Nephron (organoid): ENCODE data around the gene RAB10.

Source experiments
- H3K27ac Mint-ChIP-seq, 3 experiments: 2 replicates each; pipeline ENCODE4 v1.8.0; 2020; ENCODE audit warnings: mixed read lengths in 3 of 3, mild to moderate bottlenecking in 2 of 3, moderate library complexity in 1 of 3
- H3K27me3 Mint-ChIP-seq: 2 replicates; pipeline ENCODE4 v1.8.0; 2021; ENCODE audit warnings: low read depth, mild to moderate bottlenecking, moderate library complexity, mixed read lengths
- H3K36me3 Mint-ChIP-seq: 2 replicates; pipeline ENCODE4 v1.8.0; 2020; ENCODE audit warnings: low read depth, mixed read lengths
- H3K4me1 Mint-ChIP-seq: 2 replicates; pipeline ENCODE4 v1.8.0; 2020; ENCODE audit warnings: mixed read lengths
- H3K4me3 Mint-ChIP-seq, 3 experiments: 2 replicates each; pipeline ENCODE4 v1.8.0; 2020; ENCODE audit warnings: mild to moderate bottlenecking in 3 of 3, mixed read lengths in 3 of 3, moderate library complexity in 2 of 3
- H3K9me3 Mint-ChIP-seq: 2 replicates; pipeline ENCODE4 v1.8.0; 2020; ENCODE audit warnings: mixed read lengths
- TF ChIP-seq, protein P1 (sequence below), 3 experiments: fragments of 200-600 bp; sonication (generic); IDR thresholded peaks; one replicate each; pipeline ENCODE4 v1.5.0; 2021; ENCODE audit warnings: antibody characterized with exemption in 3 of 3; ENCODE audit not compliant: unreplicated experiment in 3 of 3

Gene RAB10

GRCh38 chr2:26169226-26169625, 135.3 kb downstream of the RAB10 start:
- TF ChIP-seq, protein P1, sequence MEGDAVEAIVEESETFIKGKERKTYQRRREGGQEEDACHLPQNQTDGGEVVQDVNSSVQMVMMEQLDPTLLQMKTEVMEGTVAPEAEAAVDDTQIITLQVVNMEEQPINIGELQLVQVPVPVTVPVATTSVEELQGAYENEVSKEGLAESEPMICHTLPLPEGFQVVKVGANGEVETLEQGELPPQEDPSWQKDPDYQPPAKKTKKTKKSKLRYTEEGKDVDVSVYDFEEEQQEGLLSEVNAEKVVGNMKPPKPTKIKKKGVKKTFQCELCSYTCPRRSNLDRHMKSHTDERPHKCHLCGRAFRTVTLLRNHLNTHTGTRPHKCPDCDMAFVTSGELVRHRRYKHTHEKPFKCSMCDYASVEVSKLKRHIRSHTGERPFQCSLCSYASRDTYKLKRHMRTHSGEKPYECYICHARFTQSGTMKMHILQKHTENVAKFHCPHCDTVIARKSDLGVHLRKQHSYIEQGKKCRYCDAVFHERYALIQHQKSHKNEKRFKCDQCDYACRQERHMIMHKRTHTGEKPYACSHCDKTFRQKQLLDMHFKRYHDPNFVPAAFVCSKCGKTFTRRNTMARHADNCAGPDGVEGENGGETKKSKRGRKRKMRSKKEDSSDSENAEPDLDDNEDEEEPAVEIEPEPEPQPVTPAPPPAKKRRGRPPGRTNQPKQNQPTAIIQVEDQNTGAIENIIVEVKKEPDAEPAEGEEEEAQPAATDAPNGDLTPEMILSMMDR (IDR thresholded peaks at IDR 0.05; ENCODE audit: unreplicated experiment in 3 of 3): no peak
- Mint-ChIP-seq H3K4me3 (no peak overlapping the region), H3K27me3 (peaks cover 20% of the 10 kb centered on the region), H3K27ac (peak overlapping the region in 1 of 3 experiments; percentile 9), H3K9me3 (no peaks in the 10 kb centered on the region), H3K4me1 (peaks cover 2% of the 10 kb centered on the region), H3K36me3 (no peaks in the 10 kb centered on the region)

DNA sequence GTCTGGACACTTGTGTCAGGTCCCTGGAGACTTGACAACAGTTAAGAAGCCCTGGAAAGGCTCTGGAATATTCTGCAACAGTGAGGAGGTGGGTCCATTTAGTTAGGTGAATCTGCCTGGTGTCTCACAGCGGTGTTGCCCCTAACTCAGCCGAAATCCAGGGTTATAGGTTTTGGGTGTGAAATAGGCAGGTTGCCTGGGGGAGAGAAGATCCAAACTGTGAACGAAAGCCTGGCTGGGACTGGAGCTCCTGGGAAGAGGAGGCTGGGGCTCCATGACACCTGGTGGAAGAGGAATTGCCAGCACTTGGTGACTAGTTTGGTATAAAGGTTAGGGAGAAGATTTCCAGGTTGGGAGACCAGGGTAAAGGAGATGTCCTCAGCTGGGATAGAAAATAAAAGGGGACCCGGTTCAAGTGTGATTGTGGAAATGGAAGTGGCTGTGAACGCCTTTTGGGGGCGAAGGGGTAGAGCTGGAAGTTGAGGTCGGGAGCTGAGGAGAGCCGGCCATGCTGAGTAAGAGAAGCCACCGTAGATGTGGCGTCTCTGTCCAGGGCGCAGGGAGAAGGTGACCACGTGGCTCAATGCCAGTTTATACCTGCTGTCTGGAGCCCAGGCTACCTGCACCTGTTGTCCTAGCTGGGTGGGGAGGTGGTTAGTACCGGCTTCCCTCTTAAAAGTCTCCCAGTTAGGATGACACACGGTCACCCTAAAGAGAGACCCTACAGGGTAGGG, 136.0 kb downstream of the RAB10 start:
- peak overlapping the region in 1 of 3 experiments; percentile 9 for H3K27ac Mint-ChIP-seq
- H3K4me1 Mint-ChIP-seq: peaks cover 8% of the 10 kb centered on the region
- peaks cover 26% of the 10 kb centered on the region for H3K27me3 Mint-ChIP-seq
- TF ChIP-seq, protein P1 (IDR thresholded peaks at IDR 0.05; ENCODE audit: unreplicated experiment in 3 of 3): no peak
- no peaks in the 10 kb centered on the region for H3K36me3 Mint-ChIP-seq
- no peaks in the 10 kb centered on the region for H3K9me3 Mint-ChIP-seq
- H3K4me3 Mint-ChIP-seq: peak overlapping the region; percentile 4 to 38 (median 23)

DNA sequence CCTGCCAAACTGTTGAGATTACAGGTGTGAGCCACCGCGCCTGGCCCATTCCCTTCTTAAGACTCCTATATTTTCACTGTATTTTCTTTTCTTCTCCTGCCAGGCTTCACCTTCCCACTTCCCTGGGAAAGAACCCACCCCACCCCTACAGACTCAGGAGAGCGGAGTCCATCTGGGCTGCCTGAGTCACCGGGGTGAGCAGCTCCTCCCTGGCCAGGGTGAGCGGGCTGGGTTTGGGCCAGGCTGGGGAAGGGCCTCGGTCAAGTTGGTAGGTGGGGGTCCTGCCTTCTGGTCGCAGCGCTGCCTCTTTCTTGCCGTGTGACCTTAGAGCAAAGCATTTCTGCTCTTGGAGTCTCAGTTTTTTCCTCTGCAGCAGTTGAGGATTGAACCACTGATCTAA, 136.9 kb downstream of the RAB10 start:
- peak overlapping the region; percentile 69 to 85 (median 73) for H3K4me3 Mint-ChIP-seq
- H3K36me3 Mint-ChIP-seq: no peaks in the 10 kb centered on the region
- no peaks in the 10 kb centered on the region for H3K9me3 Mint-ChIP-seq
- TF ChIP-seq, protein P1 (IDR thresholded peaks at IDR 0.05; ENCODE audit: unreplicated experiment in 3 of 3): no peak
- peaks cover 10% of the 10 kb centered on the region for H3K4me1 Mint-ChIP-seq
- no peak overlapping the region for H3K27ac Mint-ChIP-seq
- peaks cover 27% of the 10 kb centered on the region for H3K27me3 Mint-ChIP-seq

DNA sequence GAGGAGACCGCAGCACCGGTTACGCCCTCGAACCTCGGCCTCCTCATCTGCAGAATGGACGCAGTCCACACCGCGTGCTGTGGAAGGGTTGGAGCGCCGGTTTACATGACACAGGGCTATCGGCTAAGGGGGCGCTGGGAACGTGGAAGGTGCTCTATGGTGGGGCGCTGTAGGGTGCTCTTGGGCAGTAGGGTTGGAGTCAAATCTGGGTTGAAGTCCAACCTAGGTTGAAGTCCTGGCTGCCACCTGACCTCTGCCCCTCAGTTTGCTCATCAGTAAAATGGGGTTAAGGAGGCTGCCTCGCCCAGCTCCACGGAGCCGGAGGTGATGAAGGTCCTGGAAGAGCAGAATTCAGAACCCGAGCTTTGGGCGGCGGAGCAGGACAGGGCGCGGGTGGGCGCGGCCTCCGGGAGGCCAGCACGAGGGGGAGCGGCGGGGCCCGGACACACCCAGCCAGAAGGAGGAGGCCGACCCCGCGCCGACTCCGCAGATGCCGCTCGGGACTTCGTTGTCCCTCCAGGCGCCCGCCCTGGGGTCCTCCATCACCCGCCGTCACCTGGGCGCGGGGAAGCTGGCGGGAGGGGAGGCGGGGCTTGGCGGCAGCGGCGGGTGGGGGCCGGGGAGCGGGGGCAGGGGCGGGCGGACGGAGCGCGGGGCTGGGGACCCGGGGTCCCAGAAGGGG, 138.4 kb downstream of the RAB10 start:
- TF ChIP-seq, protein P1 (IDR thresholded peaks at IDR 0.05; ENCODE audit: unreplicated experiment in 3 of 3): no peak
- peaks cover 27% of the 10 kb centered on the region for H3K27me3 Mint-ChIP-seq
- peaks cover 15% of the 10 kb centered on the region for H3K4me1 Mint-ChIP-seq
- H3K4me3 Mint-ChIP-seq: peak overlapping the region; percentile 85 to 90 (median 89)
- peak overlapping the region in 1 of 3 experiments; percentile 85 for H3K27ac Mint-ChIP-seq
- H3K36me3 Mint-ChIP-seq: no peaks in the 10 kb centered on the region
- H3K9me3 Mint-ChIP-seq: no peaks in the 10 kb centered on the region

GRCh38 chr2:26172871-26173775, 139.2 kb downstream of the RAB10 start, which contains the start of gene GAREM2:
Gene GAREM2 (plus strand): TSS chr2:26173088. CDS start chr2:26173221, 133 bp downstream.
- Mint-ChIP-seq H3K27me3 (peaks cover 27% of the 10 kb centered on the region), H3K4me3 (peak within 1 kb of the TSS; percentile 85 to 90 (median 89)), H3K9me3 (no peaks in the 10 kb centered on the region), H3K4me1 (peaks cover 15% of the 10 kb centered on the region), H3K27ac (peak within 1 kb of the TSS in 1 of 3 experiments; percentile 85), H3K36me3 (no peaks in the 10 kb centered on the region)
- TF ChIP-seq, protein P1 (IDR thresholded peaks at IDR 0.05; ENCODE audit: unreplicated experiment in 3 of 3): no peak
